CD4-positive, alpha-beta T cell treated with Interleukin-4 for 4 hours (primary cell): ENCODE measurements around the gene PARD3.

Source experiments
- DNase-seq: peaks from one replicate; pipeline ENCODE4 v3.0.0-alpha.2; 2020

PARD3 gene

GRCh38 chr10:34231441-34232180 is 583.5 kb downstream of the PARD3 start:
- DNase-seq: no peak

GRCh38 chr10:34229917-34230316 is 585.2 kb downstream of the PARD3 start:
- DNase-seq: no peak

GRCh38 chr10:34228066-34228465 is 587.0 kb downstream of the PARD3 start:
- no peak for DNase-seq

- DNase-seq: no peak
Observed at GRCh38 chr10:34224639-34225038, 590.5 kb downstream of the PARD3 start.

GRCh38 chr10:34223658-34224057 is 591.4 kb downstream of the PARD3 start:
- DNase-seq: no peak

- DNase-seq: no peak
Observed at GRCh38 chr10:34222359-34222758, 592.7 kb downstream of the PARD3 start.

- no peak for DNase-seq
Observed at GRCh38 chr10:34219753-34220548, 595.1 kb downstream of the PARD3 start.

GRCh38 chr10:34217524-34217923 is 597.6 kb downstream of the PARD3 start:
- no peak for DNase-seq

GRCh38 chr10:34216348-34216945 is 598.6 kb downstream of the PARD3 start:
- no peak for DNase-seq

GRCh38 chr10:34213805-34214197 is 601.3 kb downstream of the PARD3 start:
- no peak for DNase-seq

- DNase-seq: no peak
Observed at GRCh38 chr10:34213193-34213804, 601.8 kb downstream of the PARD3 start.

GRCh38 chr10:34207343-34207742 is 607.8 kb downstream of the PARD3 start:
- no peak for DNase-seq

GRCh38 chr10:34206935-34207268 is 608.2 kb downstream of the PARD3 start:
- DNase-seq: no peak

- DNase-seq: no peak
Observed at GRCh38 chr10:34206078-34206934, 608.8 kb downstream of the PARD3 start.

- DNase-seq: no peak
Observed at GRCh38 chr10:34205452-34205851, 609.6 kb downstream of the PARD3 start.

- no peak for DNase-seq
Observed at GRCh38 chr10:34203966-34204630, 611.0 kb downstream of the PARD3 start.

GRCh38 chr10:34200355-34200901 is 614.7 kb downstream of the PARD3 start:
- DNase-seq: no peak

GRCh38 chr10:34198953-34199352 is 616.1 kb downstream of the PARD3 start:
- DNase-seq: no peak

- no peak for DNase-seq
Observed at GRCh38 chr10:34196058-34196433, 619.0 kb downstream of the PARD3 start.

GRCh38 chr10:34195364-34196057 is 619.6 kb downstream of the PARD3 start:
- DNase-seq: no peak
